GM10248 (cell line): ENCODE data around the gene DISC1.

Experiments
- CTCF ChIA-PET: fragments of 300-600 bp; sonication (Branson Sonifier 250); formaldehyde crosslinking; extraction: SDS; loops from one replicate; lab custom pipeline; 2021; ENCODE audit warnings: antibody characterized with exemption; lab: Yijun Ruan, JAX
- POLR2A ChIA-PET: fragments of 350-650 bp; sonication (Branson Sonifier 250); formaldehyde crosslinking; extraction: SDS; loops from one replicate; lab custom pipeline; 2020; ENCODE audit warnings: antibody characterized with exemption; lab: Yijun Ruan, JAX
- DNase-seq: peaks from one replicate; pipeline ENCODE4 v3.0.0; 2012; ENCODE audit errors: extremely low spot score
- TF ChIP-seq, protein P1 (sequence below): IDR thresholded peaks from 2 replicates; pipeline ENCODE4 v1.5.1; 2012; ENCODE audit warnings: mild to moderate bottlenecking, low read depth; ENCODE audit errors: extremely low read depth, missing control alignments, control extremely low read depth

Gene DISC1

DNA sequence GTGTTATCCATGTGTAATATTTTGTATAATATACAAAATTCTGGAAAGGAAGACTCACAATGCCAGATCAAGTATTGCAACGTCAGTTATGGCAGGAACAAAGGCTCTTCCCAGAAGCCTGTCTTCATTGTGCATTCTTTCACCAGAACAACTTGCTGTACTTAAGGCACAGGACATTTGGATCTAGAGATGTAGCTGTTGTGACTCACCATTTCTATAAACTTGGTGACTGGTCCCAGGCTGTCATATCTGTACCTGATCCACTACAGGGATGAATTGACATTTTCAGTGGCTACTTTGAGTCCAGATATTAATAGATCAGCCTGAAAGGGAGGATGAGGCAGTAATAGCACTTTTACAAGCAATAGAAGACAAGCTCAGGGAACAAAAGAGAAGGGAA, 299.8 kb downstream of the DISC1 start:
- ChIA-PET CTCF (interaction anchor here (0.9 kb wide), 1 partner anchor 11 kb away, joined by 3 read pairs; no protein-coding TSS in a partner anchor), POLR2A (no interaction called here)
- no peak for DNase-seq
- TF ChIP-seq, protein P1, sequence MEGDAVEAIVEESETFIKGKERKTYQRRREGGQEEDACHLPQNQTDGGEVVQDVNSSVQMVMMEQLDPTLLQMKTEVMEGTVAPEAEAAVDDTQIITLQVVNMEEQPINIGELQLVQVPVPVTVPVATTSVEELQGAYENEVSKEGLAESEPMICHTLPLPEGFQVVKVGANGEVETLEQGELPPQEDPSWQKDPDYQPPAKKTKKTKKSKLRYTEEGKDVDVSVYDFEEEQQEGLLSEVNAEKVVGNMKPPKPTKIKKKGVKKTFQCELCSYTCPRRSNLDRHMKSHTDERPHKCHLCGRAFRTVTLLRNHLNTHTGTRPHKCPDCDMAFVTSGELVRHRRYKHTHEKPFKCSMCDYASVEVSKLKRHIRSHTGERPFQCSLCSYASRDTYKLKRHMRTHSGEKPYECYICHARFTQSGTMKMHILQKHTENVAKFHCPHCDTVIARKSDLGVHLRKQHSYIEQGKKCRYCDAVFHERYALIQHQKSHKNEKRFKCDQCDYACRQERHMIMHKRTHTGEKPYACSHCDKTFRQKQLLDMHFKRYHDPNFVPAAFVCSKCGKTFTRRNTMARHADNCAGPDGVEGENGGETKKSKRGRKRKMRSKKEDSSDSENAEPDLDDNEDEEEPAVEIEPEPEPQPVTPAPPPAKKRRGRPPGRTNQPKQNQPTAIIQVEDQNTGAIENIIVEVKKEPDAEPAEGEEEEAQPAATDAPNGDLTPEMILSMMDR: no peak

DNA sequence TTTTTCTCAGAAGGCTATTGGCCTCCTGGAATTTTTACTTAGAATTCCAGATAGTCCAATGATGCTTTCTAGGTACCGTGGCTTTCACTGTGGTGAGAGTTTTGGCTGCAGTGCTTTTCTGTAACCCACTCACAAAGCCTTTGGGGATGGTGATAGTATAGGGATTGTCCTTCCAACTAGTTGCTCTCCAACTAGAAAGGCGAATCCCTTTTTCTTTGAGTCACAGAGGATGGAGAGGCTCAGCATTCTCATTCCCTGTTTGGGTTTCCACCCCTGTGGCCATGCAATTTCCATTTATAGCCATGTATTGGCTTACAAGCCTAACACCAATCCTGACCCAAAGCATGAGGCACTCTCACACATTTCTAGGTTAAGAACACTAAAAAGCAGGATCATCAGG, 300.3 kb downstream of the DISC1 start:
- ChIA-PET POLR2A (no interaction called here), CTCF (interaction anchor here (0.9 kb wide), 1 partner anchor 11 kb away, joined by 3 read pairs; no protein-coding TSS in a partner anchor)
- DNase-seq: no peak
- TF ChIP-seq, protein P1: no peak

DNA sequence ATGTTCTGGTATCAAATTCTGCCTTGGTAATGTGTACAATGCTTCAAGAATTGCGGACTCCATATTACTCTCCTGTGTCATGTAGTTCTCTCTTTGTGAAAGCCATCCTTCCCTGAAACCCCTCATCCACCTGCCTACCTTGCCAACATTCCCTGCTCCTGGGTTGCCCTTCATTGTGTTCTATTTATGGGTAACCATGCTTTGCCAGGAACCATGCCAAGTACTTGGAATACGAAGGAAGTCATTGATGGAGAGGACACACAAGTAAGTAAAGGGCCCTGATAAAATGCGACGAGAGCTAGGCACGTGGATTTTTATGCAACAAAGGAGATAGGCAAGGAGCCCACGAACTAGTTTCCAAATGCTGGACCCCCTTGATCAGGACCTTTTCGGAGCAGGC, 300.8 kb downstream of the DISC1 start:
- TF ChIP-seq, protein P1: no peak
- ChIA-PET POLR2A (no interaction called here), CTCF (interaction anchor here (1.7 kb wide), 1 partner anchor 18 kb away, joined by 5 read pairs; no protein-coding TSS in a partner anchor)
- no peak for DNase-seq

DNA sequence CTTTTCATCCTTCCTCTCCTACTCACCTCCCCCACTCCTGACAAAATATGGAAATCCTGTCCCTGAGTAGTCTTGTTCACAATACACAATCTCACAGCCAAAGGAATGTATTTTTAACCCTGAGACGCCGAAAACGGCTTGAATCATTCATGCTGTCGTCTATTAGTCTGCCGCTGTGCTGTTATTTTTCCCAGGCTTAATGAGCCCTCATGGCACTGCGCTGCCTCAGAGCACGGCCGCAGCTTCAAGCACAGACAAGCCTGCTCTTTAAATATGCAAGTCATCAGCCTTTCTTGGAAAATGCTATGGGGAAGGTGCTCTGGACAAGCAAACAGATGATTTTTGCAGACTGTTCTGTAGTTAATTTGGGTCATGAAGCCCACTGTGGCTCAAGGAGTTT, 302.7 kb downstream of the DISC1 start:
- ChIA-PET CTCF (interaction anchor here (1.7 kb wide), 1 partner anchor 16 kb away, joined by 5 read pairs; no protein-coding TSS in a partner anchor), POLR2A (no interaction called here)
- no peak for DNase-seq
- TF ChIP-seq, protein P1: no peak

DNA sequence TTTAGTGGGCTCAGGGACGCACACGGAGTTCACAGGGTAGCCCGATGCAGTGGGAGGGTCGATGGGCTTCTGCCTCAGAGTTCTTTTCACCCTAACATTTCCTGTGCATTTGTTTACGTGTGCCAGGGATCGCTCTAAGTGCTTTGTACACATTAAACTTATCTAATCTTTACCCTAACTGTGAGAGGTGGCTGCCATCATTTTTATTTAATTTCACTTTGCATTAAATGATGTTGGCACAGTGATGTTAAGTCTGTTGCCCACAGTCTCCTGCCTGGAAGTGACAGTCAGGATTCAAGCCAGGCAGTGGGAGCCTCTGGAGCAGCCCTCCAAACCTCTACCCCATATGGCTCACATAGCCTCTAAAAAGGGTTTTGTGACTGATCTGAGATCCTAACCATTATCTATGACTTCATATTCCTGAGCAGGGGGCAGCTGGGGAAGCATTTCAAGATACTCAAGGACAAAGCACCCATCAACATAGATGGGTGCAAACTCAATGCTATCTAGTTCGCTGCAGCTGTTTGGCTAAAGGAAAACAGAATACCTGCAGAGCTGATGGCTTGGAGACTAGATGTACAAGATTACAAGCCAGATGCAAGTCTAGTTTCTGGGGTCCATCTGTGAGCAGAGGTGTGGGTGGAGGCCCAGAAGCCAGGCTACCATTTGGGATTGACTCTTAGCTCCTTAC, 303.8 kb downstream of the DISC1 start:
- ChIA-PET POLR2A (no interaction called here), CTCF (interaction anchor here (1.9 kb wide), 1 partner anchor 64 kb away, joined by 5 read pairs; no protein-coding TSS in a partner anchor)
- no peak for DNase-seq
- TF ChIP-seq, protein P1: no peak

DNA sequence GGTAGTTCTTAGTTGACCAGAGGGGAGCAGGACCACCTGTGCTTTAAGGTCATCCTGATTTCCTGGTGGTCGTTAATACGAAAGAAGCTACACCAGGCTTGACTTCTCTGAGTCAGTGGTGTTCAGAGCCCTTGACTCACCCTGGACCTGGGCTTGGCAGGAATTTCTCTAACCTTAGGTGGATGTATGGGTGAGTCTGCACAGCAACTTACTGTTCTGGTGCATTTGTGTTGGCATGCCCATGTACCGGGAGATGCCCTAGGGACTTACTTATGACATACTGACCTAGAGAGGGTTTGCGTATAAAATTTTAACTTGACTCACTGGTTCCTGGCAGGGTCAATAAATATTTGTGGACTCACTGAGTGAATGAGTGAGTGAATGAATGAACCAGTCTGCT, 304.6 kb downstream of the DISC1 start:
- DNase-seq: no peak
- ChIA-PET CTCF (interaction anchor here (1.9 kb wide), 1 partner anchor 64 kb away, joined by 5 read pairs; no protein-coding TSS in a partner anchor), POLR2A (no interaction called here)
- TF ChIP-seq, protein P1: no peak
